ENCODE data around the gene RNASE1.

DNA sequence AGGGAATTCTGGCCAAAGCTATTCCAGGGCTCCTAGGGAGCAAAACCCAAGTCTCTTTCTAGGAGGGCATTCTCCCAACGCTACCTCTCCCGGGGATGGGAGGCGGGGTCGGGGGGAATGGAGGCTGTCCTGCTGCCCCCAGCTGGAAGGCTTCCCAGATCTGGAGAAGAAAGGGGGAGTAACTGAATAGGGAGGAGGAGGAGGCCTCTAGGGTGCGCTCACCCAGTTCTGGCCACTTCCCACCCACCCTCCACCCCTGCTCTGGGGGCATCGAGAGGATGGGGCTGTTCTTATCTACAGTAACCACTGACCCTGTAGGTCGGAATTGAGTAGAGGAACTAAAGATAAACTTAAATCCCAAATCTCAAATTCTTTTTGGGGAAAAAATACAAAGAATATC lies 579 bp upstream of the RNASE1 start:
- TF ChIP-seq POLR2AphosphoS5 (IDR thresholded peaks at IDR 0.05; ENCODE audit: low read depth, low read length) (no peak), POLR2A (IDR thresholded peaks at IDR 0.05; ENCODE audit: low read depth, low read length) (no peak), TAF1 (IDR thresholded peaks at IDR 0.05; ENCODE audit: borderline replicate concordance, low read depth, low read length) (no peak)

All from GM12892 (cell line).